GM18867 (cell line): Measurements from ENCODE around the gene SFT2D3.

Experiments used
- ATAC-seq: cut with Tn5 transposase; IDR thresholded peaks from one replicate; pipeline ENCODE4 v1.9.1; 2021; ENCODE audit warnings: mild to moderate bottlenecking, moderate library complexity; ENCODE audit not compliant: unreplicated experiment

The SFT2D3 gene

GRCh38 chr2:127681288-127681804 lies 20.0 kb upstream of the SFT2D3 start:
- ATAC-seq, result no peak

DNA sequence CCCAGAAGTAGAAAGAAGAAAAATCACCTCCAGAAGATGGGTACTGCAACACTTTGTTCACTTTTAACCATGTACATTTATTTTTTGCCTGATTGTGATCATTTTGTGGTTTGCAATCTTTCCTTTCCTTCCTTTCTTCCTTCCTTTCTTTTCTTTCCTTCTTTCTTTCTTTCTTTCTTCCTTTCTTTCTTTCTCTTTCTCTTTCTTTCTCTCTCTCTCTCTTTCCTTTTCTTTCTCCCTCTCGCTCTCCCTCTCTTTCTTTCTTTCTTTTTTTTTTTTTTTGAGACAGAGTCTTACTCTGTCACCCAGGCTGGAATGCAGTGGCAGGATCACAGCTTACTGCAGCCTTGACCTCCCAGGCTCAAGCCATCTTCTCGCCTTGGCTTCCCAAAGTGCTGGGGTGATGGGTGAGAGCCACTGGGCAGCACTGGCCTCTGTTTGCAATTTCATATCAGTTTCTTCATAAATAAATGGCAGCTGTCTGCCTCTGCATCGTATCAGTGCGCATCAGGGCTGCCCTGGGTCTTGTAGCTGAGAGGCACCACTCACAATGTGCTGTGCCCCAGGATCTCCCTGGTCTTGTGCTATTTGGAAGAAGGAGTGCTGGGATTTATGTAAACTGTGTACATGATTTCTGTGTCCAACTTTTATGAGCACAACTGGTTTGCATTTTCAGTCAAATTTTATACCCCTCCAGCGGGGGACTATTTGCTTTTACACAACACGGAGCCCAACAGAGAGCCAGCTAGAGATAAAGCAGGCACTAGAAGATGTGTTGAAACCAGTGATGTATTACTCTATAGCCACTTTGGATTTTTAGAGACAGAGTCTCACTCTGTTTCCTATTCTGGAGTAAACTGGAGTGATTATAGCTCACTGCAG lies 19.1 kb upstream of the SFT2D3 start:
- ATAC-seq, result no peak

- no peak for ATAC-seq
Observed at GRCh38 chr2:127683056-127683455, 18.2 kb upstream of the SFT2D3 start.

DNA sequence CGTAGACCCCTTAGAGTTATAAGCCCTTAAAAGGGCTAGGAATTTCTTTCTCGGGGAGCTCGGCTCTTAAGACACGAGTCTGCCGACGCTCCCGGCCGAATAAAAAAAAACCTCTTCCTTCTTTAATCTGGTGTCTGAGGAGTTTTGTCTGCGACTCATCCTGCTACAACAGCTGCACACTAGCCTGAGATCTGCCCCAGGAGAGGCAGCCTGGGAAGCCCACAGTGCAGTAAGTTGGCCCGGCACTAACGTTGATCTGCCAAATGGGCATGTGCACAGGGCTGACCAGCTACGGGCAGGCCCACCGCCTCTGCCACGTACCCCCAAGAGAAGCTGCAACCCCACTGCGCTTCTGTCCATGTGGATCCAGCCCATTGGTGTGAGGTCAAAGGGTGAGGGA lies 17.5 kb upstream of the SFT2D3 start:
- ATAC-seq, result no peak

GRCh38 chr2:127685410-127686080 lies 15.8 kb upstream of the SFT2D3 start:
- ATAC-seq, result no peak

DNA sequence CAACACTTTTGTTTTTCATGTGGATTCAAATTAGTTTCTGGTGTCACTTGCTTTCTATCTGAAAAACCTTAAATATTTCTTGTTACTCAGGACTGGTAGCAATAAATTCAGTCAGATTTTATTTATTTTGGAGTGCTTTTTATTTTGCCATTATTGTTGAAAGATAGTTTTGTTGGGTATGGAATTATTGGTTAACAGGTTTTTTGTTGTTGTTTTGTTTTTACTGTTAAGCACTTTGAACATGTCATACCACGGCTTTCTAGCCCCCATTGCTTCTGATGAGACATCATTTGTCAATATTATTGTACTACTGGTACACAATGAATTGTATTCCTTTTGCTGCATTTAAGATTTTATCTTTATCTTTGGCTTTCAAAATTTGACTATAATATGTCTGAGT lies 12.9 kb upstream of the SFT2D3 start:
- ATAC-seq, result no peak

DNA sequence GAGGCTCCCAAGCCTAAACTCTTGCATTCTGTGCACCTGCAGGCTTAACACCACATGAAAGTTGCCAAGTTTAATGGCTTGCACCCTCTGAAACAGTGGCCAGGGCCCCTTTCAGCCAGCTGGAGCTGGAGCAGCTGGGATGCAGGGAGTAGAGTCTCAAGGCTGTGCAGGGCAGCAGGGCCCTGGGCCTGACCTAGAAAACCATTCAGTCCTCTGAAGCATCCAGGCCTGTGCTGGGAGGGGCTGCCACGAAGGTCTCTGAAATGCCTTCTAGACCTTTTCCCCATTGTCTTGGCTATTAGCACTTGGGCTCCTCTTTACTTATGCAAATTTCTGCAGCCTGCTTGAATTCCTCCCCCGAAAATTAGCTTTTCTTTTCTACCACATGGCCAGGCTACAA lies 10.6 kb upstream of the SFT2D3 start:
- ATAC-seq, result no peak

DNA sequence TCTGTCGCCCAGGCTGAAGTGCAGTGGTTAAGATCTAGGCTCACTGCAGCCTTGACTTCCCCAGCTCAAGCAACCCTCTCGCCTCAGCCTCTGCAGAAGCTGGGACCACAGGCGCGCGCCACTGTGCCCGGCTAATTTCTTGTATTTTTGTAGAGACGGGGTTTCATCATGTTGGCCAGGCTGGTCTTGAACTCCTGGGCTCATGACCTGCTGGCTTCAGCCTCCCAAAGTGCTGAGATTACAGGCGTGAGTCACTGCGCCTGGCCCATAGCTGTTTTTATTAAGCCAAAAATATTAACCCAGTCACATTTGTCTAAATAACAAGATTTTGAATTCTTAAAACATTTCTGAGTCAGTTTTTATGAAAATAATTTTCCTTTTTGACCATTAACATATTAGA lies 6.3 kb upstream of the SFT2D3 start:
- ATAC-seq, result no peak

GRCh38 chr2:127695491-127696472 lies 5.5 kb upstream of the SFT2D3 start:
- no peak for ATAC-seq

DNA sequence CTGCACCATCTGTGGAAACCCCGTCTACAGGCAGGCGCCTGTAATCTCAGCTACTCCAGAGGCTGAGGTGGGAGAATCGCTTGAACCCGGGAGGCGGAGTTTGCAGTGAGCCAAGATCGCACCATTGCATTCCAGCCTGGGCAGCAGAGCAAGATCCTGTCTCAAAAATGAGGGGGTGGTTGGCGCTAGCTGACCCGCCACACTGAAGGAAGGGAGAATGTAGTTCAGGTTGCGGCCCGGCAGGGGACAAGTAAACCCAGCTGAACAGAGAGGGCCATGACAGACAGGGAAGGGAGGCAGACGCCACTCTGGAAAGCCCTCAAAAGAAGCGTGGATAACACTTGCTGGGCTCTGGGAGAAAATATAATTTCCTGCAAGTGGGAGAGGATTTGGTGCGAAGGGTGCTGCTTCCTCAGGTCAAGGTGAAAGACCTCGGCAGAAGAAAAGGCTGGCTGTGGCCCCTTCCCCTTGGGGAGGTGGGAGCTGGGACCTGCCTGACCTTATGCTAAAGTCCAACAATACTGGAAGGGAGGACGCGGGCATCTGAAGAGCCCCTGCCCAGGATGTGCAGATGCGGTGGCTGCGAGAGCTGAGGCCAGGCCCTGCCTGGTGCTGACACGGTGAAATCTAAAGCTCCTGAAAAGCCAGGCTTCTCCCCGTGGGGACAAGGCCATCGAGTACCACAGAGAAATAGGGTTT lies 3.7 kb upstream of the SFT2D3 start:
- no peak for ATAC-seq

DNA sequence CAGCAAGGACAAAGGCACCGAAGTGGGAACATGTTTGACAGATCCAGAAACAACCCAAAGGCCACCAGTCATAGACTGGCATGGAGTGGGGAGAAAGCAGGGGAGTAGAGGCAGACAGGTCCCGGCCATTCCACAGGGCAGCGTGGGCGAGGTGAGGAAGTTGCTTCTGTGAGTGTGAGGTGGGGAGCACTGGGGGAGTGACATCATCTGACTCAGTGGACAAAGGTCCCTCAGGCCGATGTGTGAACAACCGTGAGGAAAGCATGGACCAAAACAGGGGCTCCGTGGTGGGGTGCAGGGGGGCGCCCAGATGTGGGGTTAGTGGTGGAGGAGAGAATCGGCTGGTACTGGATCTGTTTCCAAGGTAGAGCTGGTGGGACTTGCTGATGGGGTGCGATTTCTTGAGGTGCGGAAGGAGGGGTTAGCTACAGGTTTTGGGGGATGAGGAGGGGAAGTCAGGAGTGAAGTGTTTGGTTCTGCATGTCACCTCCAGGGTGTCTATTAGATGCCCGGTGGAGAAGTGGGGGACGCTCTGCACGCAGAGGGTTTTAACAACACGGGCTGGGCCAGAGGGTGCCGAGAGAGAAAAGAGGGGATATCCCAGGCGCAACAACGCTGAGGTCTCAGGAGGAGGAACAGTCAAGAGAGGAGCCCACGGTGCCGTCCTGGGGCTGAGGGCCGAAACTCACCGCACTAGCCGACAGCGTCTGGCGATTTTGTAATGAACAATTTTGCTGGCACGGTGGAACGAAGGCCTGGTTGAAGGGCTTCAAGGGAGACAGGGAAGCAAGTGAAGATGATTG lies 2.5 kb upstream of the SFT2D3 start:
- ATAC-seq, result no peak

DNA sequence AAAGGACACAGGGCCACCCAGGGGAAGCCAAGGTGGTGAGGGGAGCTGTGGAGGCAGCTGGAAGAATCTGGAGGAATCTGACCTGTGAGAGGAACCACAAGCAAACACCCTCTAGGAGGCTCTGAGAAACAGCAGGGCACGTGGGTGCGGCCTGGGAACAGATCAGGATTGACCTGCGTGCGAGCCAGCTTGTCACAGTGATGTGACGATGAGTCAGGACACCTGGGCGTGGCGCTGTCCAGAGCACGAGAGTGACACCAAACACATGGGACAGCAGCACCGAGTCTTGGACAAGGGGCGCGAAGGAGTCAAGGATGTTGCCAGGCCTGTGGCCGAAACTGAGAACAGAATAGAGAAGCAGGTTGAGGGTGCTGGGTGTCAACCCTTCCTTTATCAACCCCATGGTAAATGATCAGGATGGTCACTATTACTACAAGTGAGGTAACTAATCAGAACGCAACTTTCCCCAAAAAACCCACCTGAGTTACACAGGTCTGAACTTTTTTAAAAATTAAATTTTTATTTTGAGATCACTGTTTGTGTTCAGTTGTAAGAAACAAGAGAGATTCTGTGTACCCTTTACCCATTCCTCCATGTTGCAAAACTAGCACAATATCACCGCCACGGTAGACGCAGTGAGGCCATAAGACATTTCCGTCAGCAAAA lies 637 bp upstream of the SFT2D3 start:
- ATAC-seq, result peak; percentile 64

GRCh38 chr2:127701651-127702394 lies 526 bp downstream of the SFT2D3 start:
- ATAC-seq, result peak; percentile 51

GRCh38 chr2:127702395-127703009 lies 1.2 kb downstream of the SFT2D3 start:
- ATAC-seq, result no peak

DNA sequence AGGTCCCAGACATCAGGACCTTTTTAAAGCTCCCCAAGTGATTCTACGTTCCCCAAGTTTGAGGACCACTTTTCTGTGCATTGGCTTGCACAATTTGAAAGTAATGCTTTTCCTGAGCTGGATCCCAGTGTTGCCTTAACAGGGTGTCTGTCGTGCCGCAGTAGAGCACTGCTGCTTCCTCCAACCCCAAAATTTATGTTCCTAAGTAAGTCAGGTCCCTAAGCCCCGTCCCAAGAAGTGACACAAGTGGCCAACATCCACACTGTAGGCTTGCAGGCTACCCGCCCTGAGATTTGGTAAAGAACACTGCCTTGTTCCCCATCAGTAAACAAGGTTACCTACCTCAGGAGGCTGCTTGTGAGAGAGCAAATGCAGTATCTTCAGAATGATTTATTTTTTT lies 2.0 kb downstream of the SFT2D3 start:
- ATAC-seq, result no peak

DNA sequence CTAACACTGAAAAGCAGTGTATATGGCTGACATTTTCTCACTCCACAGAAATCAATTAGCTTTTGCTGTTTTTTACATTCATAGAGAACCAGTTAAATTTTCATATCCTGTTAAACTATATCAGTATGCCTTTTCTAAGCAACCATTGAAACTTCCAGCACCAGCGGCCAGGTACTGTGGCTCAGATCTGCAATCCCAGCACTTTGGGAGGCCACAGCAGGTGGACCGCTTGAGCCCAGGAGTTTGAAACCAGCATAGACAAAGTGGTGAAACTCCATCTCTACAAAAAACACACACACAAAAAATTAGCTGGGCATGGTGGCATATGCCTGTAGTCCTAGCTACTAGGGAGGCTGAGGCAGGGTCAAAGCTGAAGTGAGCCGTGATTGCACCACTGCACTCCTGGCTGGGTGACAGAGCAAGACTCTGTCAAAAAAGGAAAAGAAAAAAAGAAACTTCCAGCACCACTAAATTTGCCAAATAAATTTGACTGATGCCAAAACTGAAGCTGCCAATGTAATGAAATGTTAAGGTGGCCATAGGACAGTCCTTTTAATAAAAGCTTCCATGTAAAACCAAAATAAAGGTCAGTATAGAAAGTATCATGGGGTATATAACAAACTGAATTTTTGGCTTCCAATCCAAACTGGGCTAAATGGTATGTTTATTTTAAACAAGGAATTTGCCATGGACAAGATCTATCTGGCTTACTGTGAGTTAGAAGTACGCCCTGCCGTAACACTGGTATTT lies 3.5 kb downstream of the SFT2D3 start:
- ATAC-seq, result no peak

DNA sequence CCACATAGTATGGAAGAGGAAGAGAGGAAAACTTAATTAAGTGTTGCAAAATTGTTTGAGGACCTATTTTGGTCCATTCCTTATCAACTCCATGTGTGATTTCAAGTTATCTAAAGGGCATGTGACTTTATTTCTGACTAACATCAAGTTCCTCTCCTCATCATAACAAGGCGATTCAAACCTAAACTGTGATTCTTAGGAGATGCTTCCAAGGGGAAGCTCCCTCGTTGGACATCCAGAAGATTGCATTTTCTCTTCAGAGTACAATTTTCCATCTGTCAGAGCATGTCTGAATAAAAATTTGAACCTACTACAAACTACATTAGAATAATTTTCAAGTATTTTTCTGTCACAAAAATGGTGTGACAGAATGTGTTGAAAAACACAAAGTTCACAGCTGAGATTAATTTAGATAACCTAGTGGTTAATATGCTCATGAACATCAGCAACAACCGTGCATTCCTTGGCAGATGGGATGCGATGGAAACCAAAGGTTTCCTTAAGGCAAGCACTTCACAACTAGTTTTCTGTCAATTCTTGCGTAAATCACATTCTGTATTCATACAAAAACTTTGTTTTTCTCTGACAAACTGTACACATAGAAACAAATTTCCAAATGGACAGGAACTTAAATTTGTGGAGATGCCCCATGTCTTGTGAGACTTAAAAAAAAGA lies 4.2 kb downstream of the SFT2D3 start:
- no peak for ATAC-seq
